GM12878 (cell line): ENCODE data around the gene NMRK1. TPM values are rescaled to one million over a fixed set of nuclear protein-coding genes. Genes with fewer than 3 reads are reported as not detected.

ENCODE experiments used
- ATAC-seq: fragments of 200-7000 bp; cut with Tn5 transposase; 3 replicates; pipeline ENCODE4 v1.9.1; 2020; ENCODE audit warnings: mild to moderate bottlenecking, moderate library complexity
- BruUV-seq: library from RNA; stranded (reverse); fragments of 400-500 nt; replicated peaks from 2 replicates; lab custom pipeline; 2021; lab: Mats Ljungman, UMichigan
- CTCF ChIA-PET: fragments of 300-600 bp; sonication (Branson Sonifier 250); formaldehyde crosslinking; extraction: SDS; loops from one replicate; lab custom pipeline; 2021; ENCODE audit warnings: inconsistent platforms; lab: Yijun Ruan, JAX
- POLR2A ChIA-PET: fragments of 350-600 bp; formaldehyde crosslinking; extraction: SDS; loops from one replicate; lab custom pipeline; 2021; ENCODE audit warnings: inconsistent platforms; lab: Charles Lee
- RAD21 ChIA-PET: fragments of 300-600 bp; sonication (Branson Sonifier 250); formaldehyde crosslinking; loops from one replicate; lab custom pipeline; 2023; ENCODE audit warnings: antibody characterized with exemption; ENCODE audit not compliant: unreplicated experiment; lab: Charles Lee
- SMC1A ChIA-PET: fragments of 300-600 bp; sonication (Branson Sonifier 250); formaldehyde crosslinking; loops from one replicate; lab custom pipeline; 2023; ENCODE audit not compliant: unreplicated experiment, uncharacterized antibody; lab: Charles Lee
- DNase-seq: peaks from one replicate; pipeline ENCODE4 v3.0.0-alpha.2; 2011; ENCODE audit warnings: low read depth, low spot score
- FAIRE-seq: peaks from 3 replicates; lab custom pipeline; 2011; peaks lifted over from hg19 to GRCh38; lab: Jason Lieb, UNC
- H2AFZ ChIP-seq: 2 replicates; pipeline ENCODE4 v1.6.0; 2011; ENCODE audit warnings: low read depth, low read length, control low read depth; ENCODE audit not compliant: control insufficient read depth
- H3K27ac ChIP-seq: 2 replicates; pipeline ENCODE4 v1.5.1; 2011; ENCODE audit warnings: control low read depth; ENCODE audit not compliant: control insufficient read depth, insufficient read depth
- H3K27me3 ChIP-seq, 2 experiments: replicated peaks in 1 of 2; 2 replicates each; pipeline versions ENCODE4 v1.6.0 to v1.6.1; 2011; ENCODE audit warnings: low read length in 1 of 2; ENCODE audit not compliant: control insufficient read depth in 2 of 2, insufficient read depth in 2 of 2
- H3K36me3 ChIP-seq, 2 experiments: 2 replicates each; pipeline ENCODE4 v1.5.1; 2011; ENCODE audit warnings: low read length in 1 of 2; ENCODE audit not compliant: control insufficient read depth in 2 of 2, insufficient read depth in 2 of 2
- H3K4me1 ChIP-seq: 2 replicates; pipeline ENCODE4 v1.6.1; 2011; ENCODE audit warnings: mild to moderate bottlenecking, low read length, moderate library complexity, mixed read lengths; ENCODE audit not compliant: control insufficient read depth, insufficient read depth
- H3K4me2 ChIP-seq: 2 replicates; pipeline ENCODE4 v1.6.0; 2011; ENCODE audit warnings: control low read depth; ENCODE audit not compliant: control insufficient read depth, insufficient read depth
- H3K4me3 ChIP-seq: fragments of 200-600 bp; sonication (generic); 2 replicates; pipeline ENCODE4 v1.5.1; 2016
- H3K79me2 ChIP-seq: 2 replicates; pipeline ENCODE4 v1.6.0; 2011; ENCODE audit warnings: low read length; ENCODE audit not compliant: control insufficient read depth, insufficient read depth
- H3K9ac ChIP-seq: 2 replicates; pipeline ENCODE4 v1.8.0; 2011; ENCODE audit warnings: low read length, control low read depth, mixed read lengths; ENCODE audit not compliant: control insufficient read depth, insufficient read depth
- H3K9me3 ChIP-seq: replicated peaks from 3 replicates; pipeline ENCODE4 v1.5.1; 2011; ENCODE audit warnings: mild to moderate bottlenecking, low read length; ENCODE audit not compliant: control insufficient read depth, insufficient read depth
- H4K20me1 ChIP-seq: 2 replicates; pipeline ENCODE4 v1.6.0; 2011; ENCODE audit not compliant: control insufficient read depth, insufficient read depth
- ASH2L ChIP-seq: fragments of 300-600, 200-600 bp; sonication (generic); IDR thresholded peaks from 2 replicates; pipeline ENCODE4 v1.6.1; 2017; ENCODE audit warnings: low read depth, mild to moderate bottlenecking, borderline replicate concordance
- BRCA1 ChIP-seq: IDR thresholded peaks from 2 replicates; pipeline ENCODE4 v1.6.1; 2011; ENCODE audit warnings: low read depth, low read length, improper control_type of control experiment
- ETV6 ChIP-seq, 2 experiments: fragments of 450-650 bp in 1 of 2; IDR thresholded peaks in 1 of 2; conservative IDR thresholded peaks in 1 of 2; 2 replicates each; pipeline ENCODE4 v1.6.1; 2014; ENCODE audit warnings: antibody characterized with exemption in 1 of 2, borderline replicate concordance in 1 of 2, low read depth in 1 of 2, mild to moderate bottlenecking in 1 of 2, moderate library complexity in 1 of 2
- LARP7 ChIP-seq: fragments of 450-650 bp; IDR thresholded peaks from 2 replicates; pipeline ENCODE4 v1.6.1; 2017; ENCODE audit warnings: mild to moderate bottlenecking
- NR2C2 ChIP-seq: IDR thresholded peaks from 2 replicates; pipeline ENCODE4 v1.6.1; 2011; ENCODE audit warnings: borderline replicate concordance, low read depth; ENCODE audit not compliant: control insufficient read depth, insufficient read length
- NRF1 ChIP-seq: conservative IDR thresholded peaks from 2 replicates; pipeline ENCODE4 v1.6.1; 2011; ENCODE audit warnings: mild to moderate bottlenecking, low read depth, low read length, improper control_type of control experiment
- RFX5 ChIP-seq: IDR thresholded peaks from 2 replicates; pipeline ENCODE4 v1.6.1; 2011; ENCODE audit warnings: low read depth, low read length, improper control_type of control experiment
- SUZ12 ChIP-seq: fragments of 200-600 bp; sonication (generic); IDR thresholded peaks from one replicate; pipeline ENCODE4 v1.6.1; 2018; ENCODE audit warnings: antibody characterized with exemption, mild to moderate bottlenecking; ENCODE audit not compliant: unreplicated experiment
- WGBS: methylation state at CpG from one replicate; pipeline ENCODE4 v1.1.6; 2016; ENCODE audit warnings: low lambda C conversion rate; ENCODE audit not compliant: insufficient replicate concordance, insufficient coverage; ENCODE audit errors: missing lambda C conversion rate; 5-methylcytosine and 5-hydroxymethylcytosine counted together
- in situ Hi-C: fragments of 300-500 bp; cut with MboI; formaldehyde crosslinking; loops from 9 replicates; pipeline ENCODE4 v1.14.3; 2018; ENCODE audit warnings: mixed read lengths
- intact Hi-C: fragments of 100-400 bp; cut with micrococcal nuclease; formaldehyde crosslinking; loops from one replicate; pipeline ENCODE4 v1.14.2; 2022; ENCODE audit not compliant: unreplicated experiment
- polyA plus RNA-seq, 11 experiments: library from polyadenylated mRNA; depleted of rRNA in 4 of 11; unstranded in 6 of 11; stranded (reverse) in 5 of 11; fragments of >200 nt; fragmentation: Nextera tagmentation in 4 of 11; fragmentation: Illumina TruSeq in 1 of 11; extraction: Ambion mirVana in 4 of 11; extraction: Trizol in 1 of 11; gene quantifications; 1 replicate in 1 of 11; 2 replicates in 10 of 11; pipeline versions ENCODE4 v1.2.1 to v1.2.3, GENCODE V29; 2011 to 2016; ENCODE audit warnings: inconsistent platforms in 2 of 11, missing spikeins in 2 of 11, low read depth in 1 of 11
- total RNA-seq, 4 experiments: library from RNA; depleted of rRNA in 3 of 4; stranded (reverse); fragments of >200 nt in 3 of 4; fragmentation: Illumina TruSeq in 1 of 4; extraction: Trizol in 1 of 4; gene quantifications; 2 replicates each; pipeline versions ENCODE4 v1.2.1 to v1.2.3, GENCODE V29; 2013 to 2021
- TF ChIP-seq, protein P1 (sequence below): IDR thresholded peaks from 2 replicates; pipeline ENCODE4 v1.6.1; 2012; ENCODE audit warnings: low read depth, low read length, improper control_type of control experiment
- TF ChIP-seq, protein P2 (sequence below): fragments of 450-650 bp; IDR thresholded peaks from 2 replicates; pipeline ENCODE4 v1.6.1; 2017; ENCODE audit warnings: mild to moderate bottlenecking, moderate library complexity

The NMRK1 gene
- total and polyA plus RNA-seq, 10 of the 15 experiments (the other 5 are each of a cell fraction or from before 2014, with no cell fraction given): 8.4 to 17.2 (median 12.1) TPM

DNA sequence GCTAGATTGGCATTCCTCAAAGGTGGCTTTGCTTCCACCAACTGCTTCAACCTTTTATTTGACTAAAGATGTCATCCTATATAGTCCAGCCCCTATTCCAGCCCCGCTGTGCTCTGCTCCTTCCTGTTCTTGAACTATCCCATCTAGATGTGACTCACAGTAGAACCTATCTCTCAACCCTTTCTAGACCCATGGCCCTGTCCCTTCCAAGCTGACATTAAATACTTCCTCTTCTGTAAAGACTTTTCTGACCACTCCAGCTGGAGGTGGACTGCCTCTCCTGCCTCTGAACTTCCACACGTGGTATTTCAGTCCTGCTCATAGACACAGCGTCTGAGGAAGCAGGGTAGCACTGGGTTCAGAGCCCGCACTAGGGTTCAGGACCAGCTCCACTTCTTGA is 32.7 kb upstream of the NMRK1 start:
- in situ Hi-C loops (no loop called here), intact Hi-C loops (no loop called here)
- ChIA-PET POLR2A (no interaction called here), SMC1A (interaction anchor here (1.7 kb wide), 1 partner anchor 13 kb away, joined by 6 read pairs; no protein-coding TSS in a partner anchor), RAD21 (no interaction called here), CTCF (interaction anchor here (0.9 kb wide), 1 partner anchor 9 kb away, joined by 3 read pairs; no protein-coding TSS in a partner anchor)
- Histone ChIP-seq H2AFZ (no peak overlapping the region), H3K27me3 (no peaks in the 10 kb centered on the region), H3K4me1 (no peaks in the 10 kb centered on the region), H3K4me2 (no peak overlapping the region)
- BruUV-seq: no TSS peak
- WGBS: 96% methylated on average over 4 of the region's 4 CpGs
- ATAC-seq (no peak), FAIRE-seq (no peak)
- TF ChIP-seq LARP7 (no peak), NRF1 (no peak), ETV6 (conservative IDR thresholded peaks at IDR 0.05 in 1 of 2, IDR thresholded peaks at IDR 0.05 in 1 of 2; ENCODE audit: borderline replicate concordance in 1 of 2, low read depth in 1 of 2) (no peak), NR2C2 (no peak), SUZ12 (no peak), RFX5 (no peak), BRCA1 (no peak), ASH2L (no peak)
- TF ChIP-seq, protein P1, sequence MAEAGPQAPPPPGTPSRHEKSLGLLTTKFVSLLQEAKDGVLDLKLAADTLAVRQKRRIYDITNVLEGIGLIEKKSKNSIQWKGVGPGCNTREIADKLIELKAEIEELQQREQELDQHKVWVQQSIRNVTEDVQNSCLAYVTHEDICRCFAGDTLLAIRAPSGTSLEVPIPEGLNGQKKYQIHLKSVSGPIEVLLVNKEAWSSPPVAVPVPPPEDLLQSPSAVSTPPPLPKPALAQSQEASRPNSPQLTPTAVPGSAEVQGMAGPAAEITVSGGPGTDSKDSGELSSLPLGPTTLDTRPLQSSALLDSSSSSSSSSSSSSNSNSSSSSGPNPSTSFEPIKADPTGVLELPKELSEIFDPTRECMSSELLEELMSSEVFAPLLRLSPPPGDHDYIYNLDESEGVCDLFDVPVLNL: no peak
- TF ChIP-seq, protein P2, sequence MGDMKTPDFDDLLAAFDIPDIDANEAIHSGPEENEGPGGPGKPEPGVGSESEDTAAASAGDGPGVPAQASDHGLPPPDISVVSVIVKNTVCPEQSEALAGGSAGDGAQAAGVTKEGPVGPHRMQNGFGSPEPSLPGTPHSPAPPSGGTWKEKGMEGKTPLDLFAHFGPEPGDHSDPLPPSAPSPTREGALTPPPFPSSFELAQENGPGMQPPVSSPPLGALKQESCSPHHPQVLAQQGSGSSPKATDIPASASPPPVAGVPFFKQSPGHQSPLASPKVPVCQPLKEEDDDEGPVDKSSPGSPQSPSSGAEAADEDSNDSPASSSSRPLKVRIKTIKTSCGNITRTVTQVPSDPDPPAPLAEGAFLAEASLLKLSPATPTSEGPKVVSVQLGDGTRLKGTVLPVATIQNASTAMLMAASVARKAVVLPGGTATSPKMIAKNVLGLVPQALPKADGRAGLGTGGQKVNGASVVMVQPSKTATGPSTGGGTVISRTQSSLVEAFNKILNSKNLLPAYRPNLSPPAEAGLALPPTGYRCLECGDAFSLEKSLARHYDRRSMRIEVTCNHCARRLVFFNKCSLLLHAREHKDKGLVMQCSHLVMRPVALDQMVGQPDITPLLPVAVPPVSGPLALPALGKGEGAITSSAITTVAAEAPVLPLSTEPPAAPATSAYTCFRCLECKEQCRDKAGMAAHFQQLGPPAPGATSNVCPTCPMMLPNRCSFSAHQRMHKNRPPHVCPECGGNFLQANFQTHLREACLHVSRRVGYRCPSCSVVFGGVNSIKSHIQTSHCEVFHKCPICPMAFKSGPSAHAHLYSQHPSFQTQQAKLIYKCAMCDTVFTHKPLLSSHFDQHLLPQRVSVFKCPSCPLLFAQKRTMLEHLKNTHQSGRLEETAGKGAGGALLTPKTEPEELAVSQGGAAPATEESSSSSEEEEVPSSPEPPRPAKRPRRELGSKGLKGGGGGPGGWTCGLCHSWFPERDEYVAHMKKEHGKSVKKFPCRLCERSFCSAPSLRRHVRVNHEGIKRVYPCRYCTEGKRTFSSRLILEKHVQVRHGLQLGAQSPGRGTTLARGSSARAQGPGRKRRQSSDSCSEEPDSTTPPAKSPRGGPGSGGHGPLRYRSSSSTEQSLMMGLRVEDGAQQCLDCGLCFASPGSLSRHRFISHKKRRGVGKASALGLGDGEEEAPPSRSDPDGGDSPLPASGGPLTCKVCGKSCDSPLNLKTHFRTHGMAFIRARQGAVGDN: no peak
- TF ChIP-seq, all 136 proteins: peak for 0
- Histone ChIP-seq H4K20me1 (0 out of 2 replicates have a peak, but pooled peaks cover 3% of the 10 kb centered on the region), H3K9ac (no peak overlapping the region), H3K36me3 (peaks cover 7% of the 10 kb centered on the region in 2 experiments), H3K4me3 (no peak overlapping the region), H3K9me3 (no peaks in the 10 kb centered on the region), H3K79me2 (no peaks in the 10 kb centered on the region; the same call in 1 of the 2 replicates), H3K27ac (no peak overlapping the region)
- DNase-seq: no peak
